NCI-H2029 treated with DMSO at 0.1 percent for 48 hours (cell line): Measurements from ENCODE around the gene BCL2A1.
"Not testable (repeated sequence)": the region's sequence is repeated elsewhere in the genome, so short reads cannot be mapped to it uniquely, and the experiment has no call there.

Source experiments
- DNase-seq: peaks from one replicate; lab custom pipeline; 2025; lab: John Stamatoyannopoulos, UW

Gene BCL2A1

DNA sequence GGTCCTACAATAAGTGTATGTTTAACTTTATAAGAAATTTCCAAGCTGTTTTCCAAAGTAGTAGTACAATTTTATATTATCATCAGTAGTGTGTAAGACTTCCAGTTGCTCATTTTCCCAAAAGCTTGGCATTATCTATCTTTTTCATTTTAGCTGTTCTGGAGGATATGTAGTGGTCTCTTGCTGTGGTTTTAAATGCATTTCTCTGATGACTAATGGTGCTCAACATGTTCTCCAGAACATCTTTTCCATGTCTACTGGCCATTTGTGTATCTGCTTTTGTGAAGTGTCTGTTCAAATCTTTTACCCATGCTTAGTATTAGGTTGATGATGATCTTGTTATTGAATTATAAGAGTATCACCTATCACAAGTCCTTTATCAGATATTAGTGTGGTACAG lies 13.3 kb downstream of the BCL2A1 start:
- DNase-seq: no peak

DNA sequence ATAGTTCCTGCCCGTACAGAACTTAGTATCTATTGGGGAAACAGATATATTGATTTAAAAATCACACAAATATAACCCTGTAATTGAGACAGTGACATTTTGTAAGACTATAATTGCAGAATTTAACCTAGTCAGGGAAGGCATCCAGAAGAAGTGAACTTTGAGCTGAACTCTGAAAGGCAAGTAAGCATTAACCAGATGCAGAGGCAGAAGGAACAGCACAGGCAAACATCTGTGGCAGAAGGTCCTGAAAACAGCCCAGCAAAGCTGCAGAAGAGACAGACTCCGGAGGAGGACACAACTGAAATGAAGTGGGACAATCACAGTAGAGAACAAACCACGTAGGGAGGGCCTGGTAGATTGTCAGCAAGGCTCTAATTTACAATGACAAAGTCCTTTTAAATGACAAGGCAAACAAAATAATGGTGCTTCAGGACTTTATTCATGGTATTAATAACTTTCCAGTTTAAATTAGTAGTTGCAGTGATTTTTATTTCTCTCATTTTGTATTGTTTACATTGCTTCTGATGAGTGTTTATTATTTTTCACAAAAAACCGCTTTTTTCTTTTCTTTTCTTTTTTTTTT lies 14.5 kb downstream of the BCL2A1 start:
- no peak for DNase-seq

DNA sequence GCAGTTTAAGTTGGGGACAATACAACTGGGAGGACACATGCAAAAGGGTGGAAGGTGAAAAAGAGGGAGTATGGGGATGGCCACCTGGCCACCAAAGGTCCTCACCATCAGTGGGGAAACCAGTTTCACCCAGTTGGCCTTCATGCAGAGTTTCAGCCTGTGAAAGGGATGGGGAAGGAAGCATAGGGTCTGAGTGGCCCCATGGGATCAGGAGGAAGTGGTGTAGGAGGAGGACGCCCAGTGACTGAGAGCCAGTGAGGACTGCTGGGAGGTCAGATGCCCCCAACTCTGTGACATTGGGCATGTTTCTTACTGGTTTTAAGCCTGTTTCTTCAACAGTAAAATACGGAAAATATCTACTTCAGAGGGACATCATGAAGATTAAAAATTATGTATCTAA lies 16.3 kb downstream of the BCL2A1 start:
- no peak for DNase-seq

DNA sequence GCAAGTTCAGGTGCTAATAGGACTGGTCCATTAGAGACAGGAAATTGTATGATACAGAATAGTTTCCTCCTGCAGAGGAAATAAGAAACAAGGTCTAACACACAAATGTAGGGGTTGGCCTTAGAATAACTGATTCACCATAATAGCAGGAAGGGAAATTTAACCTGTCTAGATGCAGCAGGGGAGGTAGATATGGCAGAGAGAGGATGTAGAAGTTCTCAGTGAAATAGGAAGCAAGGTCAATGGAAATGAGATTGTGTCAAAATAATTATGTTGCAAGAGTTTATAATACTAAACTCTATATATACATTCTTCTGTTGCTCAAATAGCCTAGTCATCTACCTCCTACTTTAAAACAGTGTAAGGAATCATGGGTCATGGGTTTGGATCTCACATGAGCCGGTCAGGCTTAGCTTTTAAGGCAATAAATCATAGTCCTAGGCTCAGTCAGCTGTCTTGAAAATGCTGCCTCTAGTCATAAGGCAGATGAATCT lies 17.0 kb downstream of the BCL2A1 start:
- no peak for DNase-seq

DNA sequence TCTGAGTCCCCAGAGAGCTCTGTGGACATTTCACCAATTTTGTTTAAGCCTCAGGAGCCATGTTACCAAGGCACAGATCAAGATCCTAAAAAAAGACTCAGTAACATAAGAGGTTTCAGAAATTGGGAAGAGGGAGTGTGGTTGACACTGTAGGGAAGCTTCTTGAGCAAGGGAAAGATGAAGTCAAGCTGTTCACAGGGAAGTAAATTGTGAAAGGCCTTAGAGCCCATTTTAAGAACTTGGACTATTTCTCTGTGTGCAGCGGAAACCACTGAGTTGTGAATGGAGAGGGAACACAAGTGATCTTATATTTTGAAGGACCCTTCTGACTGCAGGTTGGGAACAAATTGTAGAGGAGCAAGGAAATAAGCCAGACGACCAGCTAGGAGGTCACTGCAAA lies 18.7 kb downstream of the BCL2A1 start:
- DNase-seq: no peak

DNA sequence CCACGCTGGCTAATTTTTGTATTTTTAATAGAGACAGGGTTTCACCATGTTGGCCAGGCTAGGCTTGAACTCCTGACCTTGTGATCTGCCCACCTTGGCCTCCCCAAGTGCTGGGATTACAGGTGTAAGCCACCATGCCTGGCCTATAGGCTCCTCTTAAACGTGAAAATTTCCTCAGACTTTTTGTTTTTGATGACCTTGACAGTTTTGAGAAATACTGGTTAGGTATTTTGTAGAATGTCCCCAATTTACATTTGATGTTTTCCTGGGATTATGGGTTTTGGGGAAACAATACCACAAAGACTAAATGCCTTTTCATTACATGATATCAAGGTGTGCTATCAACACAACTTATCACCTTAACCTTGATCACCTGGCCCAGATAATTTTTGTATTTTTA lies 20.7 kb downstream of the BCL2A1 start:
- no peak for DNase-seq

DNA sequence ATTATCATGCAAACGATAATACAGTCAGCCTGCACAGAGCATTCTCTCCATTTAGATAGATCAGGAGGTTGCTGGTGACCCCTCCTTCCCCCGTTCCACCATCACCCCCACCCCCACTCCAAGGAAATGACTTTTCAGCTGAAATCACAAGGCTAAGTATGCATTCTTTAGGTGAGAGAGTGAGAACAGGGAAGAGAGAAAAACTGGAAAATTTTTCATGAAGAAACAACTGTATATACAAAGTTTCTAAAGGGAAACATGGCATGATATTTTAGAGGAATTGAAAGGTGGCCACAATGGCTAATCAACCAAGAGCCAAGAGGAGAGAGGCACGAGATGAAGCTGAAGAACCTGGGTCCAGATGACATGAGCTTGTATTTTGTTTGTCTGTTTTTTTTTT lies 22.2 kb downstream of the BCL2A1 start:
- no peak for DNase-seq

DNA sequence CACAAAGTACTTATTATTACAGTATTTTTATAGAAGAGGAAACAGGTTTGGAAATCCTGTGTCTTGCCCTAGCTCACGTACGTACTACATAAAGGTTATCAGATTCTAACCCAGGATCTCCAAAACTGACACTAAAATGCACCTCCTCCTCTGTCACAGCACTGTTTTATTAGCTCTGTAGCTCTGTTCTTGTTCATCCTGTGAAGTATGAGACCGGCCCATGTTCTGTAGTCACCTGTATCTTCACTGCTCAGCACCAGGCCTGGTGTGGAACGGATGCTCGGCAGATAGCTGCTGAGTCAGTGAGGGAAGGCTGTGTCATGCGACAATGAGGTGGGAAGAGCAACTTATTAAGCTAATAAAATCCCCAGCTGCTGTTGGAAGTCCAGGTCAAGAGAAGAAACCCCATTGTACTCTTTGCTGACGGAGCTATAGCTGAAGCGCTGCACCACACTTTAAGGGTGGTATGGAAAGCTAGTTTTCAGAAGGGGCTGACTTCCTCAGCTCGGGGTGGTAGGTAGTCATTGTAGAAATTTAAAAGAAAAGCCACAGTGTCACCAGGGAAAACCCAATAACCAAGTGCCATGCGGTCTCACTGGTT lies 22.8 kb downstream of the BCL2A1 start:
- DNase-seq: no peak

DNA sequence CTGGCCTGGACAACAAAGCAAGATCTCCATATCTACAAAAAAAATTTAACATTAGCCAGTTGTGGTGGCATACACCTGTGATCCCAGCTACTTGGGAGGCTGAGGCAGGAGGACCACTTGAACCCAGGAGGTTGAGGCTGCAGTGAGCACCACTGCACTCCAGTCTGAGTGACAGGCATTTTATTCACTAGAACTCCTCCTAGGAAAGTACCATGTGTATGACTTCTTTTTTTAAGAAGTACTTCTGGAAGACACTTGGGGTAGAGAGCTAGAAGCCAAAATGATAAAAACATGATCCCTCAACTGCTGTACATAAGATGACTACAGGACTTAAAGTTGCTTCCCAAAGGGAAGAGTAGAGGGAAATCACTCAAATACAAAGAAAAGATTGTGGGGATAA lies 24.0 kb downstream of the BCL2A1 start:
- DNase-seq: no peak

DNA sequence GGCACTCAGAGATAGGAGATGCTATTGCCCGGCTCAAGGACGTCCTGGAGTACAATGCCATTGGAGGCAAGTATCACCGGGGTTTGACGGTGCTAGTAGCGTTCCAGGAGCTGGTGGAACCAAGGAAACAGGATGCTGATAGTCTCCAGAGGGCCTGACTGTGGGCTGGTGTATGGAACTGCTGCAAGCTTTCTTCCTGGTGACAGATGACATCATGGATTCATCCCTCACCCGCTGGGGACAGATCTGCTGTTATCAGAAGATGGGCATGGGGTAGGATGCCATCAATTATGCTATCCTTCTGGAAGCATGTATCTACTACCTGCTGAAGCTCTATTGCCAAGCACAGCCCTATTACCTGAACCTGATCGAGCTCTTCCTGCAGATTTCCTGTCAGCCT lies 26.4 kb downstream of the BCL2A1 start:
- no peak for DNase-seq

DNA sequence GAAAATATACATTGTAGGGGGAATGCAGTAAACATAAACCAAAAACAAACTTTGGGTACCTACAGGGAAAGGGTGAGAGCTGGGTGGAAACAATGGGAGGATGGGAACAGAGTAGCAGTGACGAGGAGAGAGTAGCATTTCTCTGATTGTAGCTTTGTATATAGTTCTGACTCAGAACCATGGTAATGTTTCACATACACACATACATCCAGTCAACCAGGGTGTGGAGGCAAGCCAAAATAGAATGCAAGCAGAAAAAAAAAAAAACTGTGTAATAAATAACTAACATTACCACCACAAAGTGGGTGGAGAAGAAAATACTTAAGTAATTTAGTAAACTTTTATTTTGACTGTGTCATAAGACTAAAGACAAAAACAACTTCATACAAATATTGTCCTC lies 27.2 kb downstream of the BCL2A1 start:
- DNase-seq: no peak

DNA sequence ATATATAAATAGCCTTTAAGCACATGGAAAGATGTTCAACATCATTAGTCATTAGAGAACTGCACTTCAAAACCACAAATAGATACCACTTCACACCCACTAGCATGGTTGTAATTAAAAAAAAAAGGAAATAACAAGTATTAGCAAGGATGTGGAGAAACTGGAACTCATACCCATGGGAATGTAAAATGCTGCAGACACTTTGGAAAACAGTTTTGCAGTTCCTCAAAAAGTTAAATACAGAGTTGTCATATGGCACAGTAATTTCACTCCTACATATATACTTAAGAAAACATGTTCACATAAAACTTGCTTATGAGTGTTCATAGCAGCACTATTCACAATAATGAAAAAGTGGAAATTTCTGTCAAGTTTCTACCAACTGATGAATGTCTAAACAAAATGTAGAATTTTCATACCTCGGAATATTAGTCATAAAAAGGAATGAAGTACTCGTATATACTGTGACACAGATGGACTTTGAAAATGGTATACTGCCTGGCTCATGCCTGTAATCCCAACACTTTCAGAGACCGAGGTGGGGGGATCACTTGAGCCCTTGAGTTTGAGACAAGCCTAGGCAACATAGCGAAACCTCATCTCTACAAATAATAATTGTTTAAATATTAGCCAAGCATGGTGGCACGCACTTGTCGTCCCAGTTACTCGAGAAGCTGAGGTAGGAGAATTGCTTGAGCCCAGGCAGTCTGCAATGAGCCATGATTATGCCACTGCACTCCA lies 28.1 kb downstream of the BCL2A1 start:
- DNase-seq: no peak

DNA sequence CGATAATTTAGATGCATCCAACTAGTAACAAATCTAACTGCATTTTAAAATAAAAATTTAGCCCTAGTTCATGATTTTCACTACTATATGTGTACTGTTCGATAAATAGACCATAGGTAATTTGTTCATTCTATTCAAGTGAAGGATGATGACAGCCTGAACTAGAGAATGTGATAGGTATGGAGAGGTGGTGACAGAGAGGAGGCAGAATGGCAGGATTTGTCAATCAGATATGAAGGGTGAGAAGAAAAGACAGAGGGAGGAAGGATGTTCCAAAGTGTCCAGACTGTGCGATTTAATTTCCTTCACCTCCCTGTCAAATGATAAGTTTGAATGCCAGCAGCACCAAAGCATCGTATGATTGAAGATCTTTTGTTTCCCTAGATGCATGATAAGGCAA lies 31.6 kb downstream of the BCL2A1 start:
- no peak for DNase-seq

DNA sequence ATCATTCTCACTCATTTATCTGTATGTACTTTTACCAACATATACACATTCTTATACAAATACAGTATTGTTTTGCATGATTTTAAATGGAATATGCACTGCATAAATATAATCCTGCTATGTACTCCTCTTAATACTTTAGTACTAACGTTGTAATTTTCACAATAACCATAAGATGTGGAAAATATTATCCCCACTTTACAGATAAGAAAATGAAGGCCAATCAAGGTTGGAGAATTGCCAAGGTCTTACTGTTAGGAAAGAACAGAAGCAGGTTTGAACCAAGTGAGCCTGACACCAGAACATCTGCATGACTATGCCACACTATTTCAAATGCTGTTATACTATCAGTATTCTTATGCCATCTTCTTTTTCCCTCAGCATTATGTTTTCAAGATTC lies 32.9 kb downstream of the BCL2A1 start:
- no peak for DNase-seq

DNA sequence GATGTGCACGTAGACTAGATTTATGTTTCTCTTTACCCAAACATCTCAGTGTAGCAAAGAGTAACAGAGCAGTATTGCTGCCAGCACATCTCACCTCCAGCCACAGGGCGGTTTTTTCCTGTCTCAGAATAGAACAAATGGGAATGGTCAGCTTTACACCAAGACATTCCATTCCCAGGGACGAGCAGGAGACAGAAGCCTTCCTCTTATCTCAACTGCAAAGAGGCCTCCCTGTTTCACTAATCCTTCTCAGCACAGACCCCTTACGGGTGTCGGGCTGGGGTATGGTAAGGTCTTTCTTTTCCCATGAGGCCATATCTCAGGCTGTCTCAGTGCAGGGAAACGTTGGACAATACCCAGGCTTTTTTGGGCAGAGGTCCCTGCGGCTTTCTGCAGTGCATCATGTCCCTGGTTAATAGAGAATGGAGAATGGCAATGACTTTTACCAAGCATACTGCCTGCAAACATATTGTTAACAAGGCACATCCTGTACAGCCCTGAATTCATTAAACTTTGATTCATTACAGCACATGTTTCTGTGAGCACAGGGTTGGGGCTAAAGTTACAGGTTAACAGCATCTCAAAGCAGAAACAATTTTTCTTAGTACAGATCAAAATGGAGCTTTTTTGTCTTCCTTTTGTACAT lies 35.3 kb downstream of the BCL2A1 start:
- DNase-seq: not testable (repeated sequence)

DNA sequence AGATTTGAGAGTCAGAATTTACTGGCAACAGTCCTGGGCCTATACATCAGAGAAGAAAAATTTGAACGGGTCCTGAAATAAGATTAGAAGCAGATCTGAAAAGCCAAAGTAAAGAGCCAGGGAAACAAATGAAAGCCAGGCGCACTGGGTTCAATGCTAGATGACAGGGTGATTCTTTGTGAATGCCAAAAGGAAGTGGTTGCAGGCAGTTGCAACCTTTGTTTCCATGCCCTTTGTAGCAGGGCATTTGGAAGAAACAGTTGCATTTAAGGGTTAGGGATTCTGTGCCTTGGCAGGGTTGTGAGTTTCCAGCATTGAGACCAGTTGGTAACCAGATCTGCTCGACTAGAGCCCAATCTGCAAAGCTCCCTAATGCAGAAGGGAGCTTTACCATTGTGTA lies 37.8 kb downstream of the BCL2A1 start:
- DNase-seq: no peak

DNA sequence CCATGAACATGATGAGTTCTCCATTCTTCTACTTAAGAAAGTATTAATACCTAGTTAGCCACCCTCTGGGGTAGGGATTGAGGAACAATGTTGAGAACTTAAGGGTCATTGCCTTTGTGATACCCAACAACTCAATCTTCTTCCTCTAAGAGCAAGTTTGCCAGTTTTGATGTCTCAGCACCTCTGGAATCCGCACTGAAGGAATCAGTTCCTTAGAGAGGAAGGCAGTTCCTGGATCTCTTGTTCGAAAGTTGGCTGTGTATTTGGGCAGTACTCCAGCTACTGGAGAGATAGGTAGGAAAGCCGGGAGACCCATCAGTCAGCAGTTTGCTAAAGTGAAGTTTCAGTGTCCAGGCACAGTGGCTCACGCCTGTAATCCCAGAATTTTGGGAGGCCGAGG lies 38.5 kb downstream of the BCL2A1 start:
- DNase-seq: no peak

DNA sequence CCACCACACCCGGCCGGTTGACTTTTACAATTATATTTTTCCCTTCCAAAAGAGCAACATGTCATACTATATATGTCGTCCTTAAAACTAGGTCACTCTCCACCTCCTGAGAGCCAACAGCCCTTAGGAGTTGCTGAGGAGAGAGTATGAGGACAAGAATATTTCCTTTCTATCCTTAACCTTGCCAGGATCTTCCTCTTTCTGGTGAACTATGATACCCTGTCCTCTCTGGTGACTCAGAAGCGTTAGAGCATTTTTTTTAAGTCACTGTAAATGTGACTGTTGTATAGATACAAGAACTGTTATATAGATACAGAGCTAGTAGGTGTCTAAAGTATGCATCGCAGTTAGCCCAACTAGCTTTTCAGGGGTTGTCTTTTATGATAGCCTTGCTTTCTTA lies 40.5 kb downstream of the BCL2A1 start:
- DNase-seq: no peak

DNA sequence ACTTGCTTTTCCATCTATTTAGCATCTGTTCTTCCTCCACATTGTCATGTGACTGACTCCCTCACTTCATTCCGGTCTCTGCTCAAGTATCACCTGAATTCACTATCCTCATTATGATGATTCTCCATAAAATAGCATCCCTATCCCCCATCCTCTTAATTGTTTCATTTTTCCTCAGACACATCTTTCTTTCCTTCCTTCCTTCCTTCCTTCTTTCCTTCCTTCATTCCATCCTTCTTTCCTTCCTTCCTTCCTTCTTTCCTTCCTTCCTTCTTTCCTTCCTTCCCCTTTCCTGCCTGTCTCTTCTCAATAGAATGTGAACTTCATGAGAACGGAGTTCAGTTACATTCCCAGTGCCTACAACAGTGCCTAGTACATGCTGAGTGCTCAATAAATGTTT lies 41.6 kb downstream of the BCL2A1 start:
- no peak for DNase-seq

DNA sequence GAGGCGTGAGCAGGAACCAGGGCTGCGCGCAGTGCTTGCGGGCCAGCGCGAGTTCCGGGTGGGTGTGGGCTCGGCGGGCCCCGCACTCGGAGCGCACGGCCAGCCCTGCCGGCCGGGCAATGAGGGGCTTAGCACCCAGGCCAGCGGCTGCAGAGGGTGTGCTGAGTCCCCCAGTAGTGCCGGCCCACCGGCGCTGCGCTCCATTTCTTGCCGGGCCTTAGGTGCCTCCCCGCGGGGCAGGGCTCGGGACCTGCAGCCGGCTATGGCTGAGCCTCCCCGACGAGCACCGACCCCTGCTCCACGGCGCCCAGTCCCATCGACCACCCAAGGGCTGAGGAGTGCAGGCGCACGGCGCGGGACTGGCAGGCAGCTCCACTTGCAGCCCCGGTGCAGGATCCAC lies 44.9 kb downstream of the BCL2A1 start:
- not testable (repeated sequence) for DNase-seq

DNA sequence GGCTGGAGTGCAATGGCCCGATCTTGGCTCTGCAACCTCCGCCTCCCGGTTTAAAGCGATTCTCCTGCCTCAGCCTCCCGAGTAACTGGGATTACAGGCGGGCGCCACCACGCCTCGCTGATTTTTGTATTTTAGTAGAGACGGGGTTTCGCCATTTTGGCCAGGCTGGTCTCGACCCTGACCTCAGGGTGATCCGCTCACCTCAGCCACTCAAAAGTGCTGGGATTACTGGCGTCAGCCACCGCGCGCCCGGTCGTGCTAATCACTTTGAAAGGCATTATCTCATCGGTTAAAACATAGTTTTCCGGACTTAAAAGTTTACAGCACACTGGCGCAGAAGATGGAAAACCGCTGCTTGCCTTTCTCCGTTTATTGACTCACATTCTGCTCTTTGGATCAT lies 46.6 kb downstream of the BCL2A1 start:
- no peak for DNase-seq

DNA sequence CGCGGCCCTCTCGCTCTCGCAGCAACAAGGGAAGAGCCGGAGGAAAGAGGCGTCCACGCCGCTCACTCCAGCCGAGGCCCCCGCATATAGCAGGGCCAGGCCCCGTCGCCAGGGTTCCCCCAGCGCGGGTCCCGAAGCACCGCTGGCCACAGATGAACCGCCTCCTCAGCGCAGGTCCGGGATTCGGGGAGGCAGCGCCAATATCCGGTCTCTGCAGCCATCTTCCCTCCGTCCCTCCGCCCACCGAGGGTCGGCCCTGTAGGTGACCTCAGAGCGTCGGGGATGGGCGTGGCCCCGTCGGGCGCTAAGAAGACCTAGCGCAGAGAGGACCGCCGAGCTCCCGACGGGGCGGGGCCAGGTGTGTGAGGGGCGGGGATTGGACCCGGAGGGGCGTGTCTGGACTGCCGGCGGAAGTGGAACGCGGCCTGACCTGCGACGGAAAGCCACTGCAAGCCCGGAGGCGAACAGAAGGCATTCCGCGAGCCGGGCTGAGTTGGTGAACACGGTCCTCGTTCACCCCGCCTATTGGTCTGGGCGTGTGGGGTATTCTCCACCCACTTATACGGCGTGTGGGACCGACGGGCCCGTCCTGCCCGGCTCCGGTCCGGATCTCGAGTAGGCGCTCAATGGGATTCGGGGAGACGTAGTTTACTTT lies 47.4 kb downstream of the BCL2A1 start:
- DNase-seq: peak; percentile 59
